ES-I3 (cell line): Measurements from ENCODE around the gene CTXN2.

Source experiments
- H3K36me3 ChIP-seq: 2 replicates; pipeline ENCODE4 v1.6.1; 2013; ENCODE audit warnings: mild to moderate bottlenecking, low read length, control low read depth, moderate library complexity; ENCODE audit not compliant: insufficient read depth
- H3K4me1 ChIP-seq: 2 replicates; pipeline ENCODE4 v1.6.1; 2013; ENCODE audit warnings: mild to moderate bottlenecking, control low read depth, low read length; ENCODE audit not compliant: insufficient read depth
- H3K9ac ChIP-seq: 2 replicates; pipeline ENCODE4 v1.6.1; 2013; ENCODE audit warnings: low read depth, mild to moderate bottlenecking, low read length, moderate library complexity
- H3K9me3 ChIP-seq: 2 replicates; pipeline ENCODE4 v1.6.1; 2013; ENCODE audit warnings: mild to moderate bottlenecking, low read length, moderate library complexity; ENCODE audit not compliant: control insufficient read depth, insufficient read depth

CTXN2 gene

GRCh38 chr15:48244921-48245320 lies 53.5 kb downstream of the CTXN2 start:
- no peaks in the 10 kb centered on the region for H3K36me3 ChIP-seq
- no peak overlapping the region for H3K9ac ChIP-seq
- no peaks in the 10 kb centered on the region for H3K4me1 ChIP-seq
- H3K9me3 ChIP-seq: no peaks in the 10 kb centered on the region

GRCh38 chr15:48248414-48248813 lies 56.9 kb downstream of the CTXN2 start:
- Histone ChIP-seq H3K9ac (no peak overlapping the region), H3K4me1 (0 out of 2 replicates have a peak, but pooled peaks cover 5% of the 10 kb centered on the region), H3K9me3 (no peaks in the 10 kb centered on the region), H3K36me3 (no peaks in the 10 kb centered on the region)

GRCh38 chr15:48250640-48251076 lies 59.2 kb downstream of the CTXN2 start:
- H3K9ac ChIP-seq: no peak overlapping the region
- H3K36me3 ChIP-seq: no peaks in the 10 kb centered on the region
- H3K4me1 ChIP-seq: 0 out of 2 replicates have a peak, but pooled peaks cover 5% of the 10 kb centered on the region
- H3K9me3 ChIP-seq: no peaks in the 10 kb centered on the region

GRCh38 chr15:48253172-48253571 lies 61.7 kb downstream of the CTXN2 start:
- H3K36me3 ChIP-seq: no peaks in the 10 kb centered on the region
- no peak overlapping the region for H3K9ac ChIP-seq
- H3K9me3 ChIP-seq: no peaks in the 10 kb centered on the region
- H3K4me1 ChIP-seq: 0 out of 2 replicates have a peak, but pooled peaks cover 5% of the 10 kb centered on the region
